AG04449 (cell line): ENCODE measurements around the gene REEP6.

ENCODE experiments used
- CTCF ChIA-PET: fragments of 350-600 bp; formaldehyde crosslinking; extraction: SDS; loops from one replicate; lab custom pipeline; 2021; ENCODE audit warnings: antibody characterized with exemption; lab: Yijun Ruan, JAX
- POLR2A ChIA-PET: fragments of 400-600, 350-600 bp; formaldehyde crosslinking; extraction: SDS; loops from one replicate; lab custom pipeline; 2020; ENCODE audit warnings: antibody characterized with exemption, inconsistent platforms; lab: Yijun Ruan, JAX
- DNase-seq: peaks from one replicate; pipeline ENCODE4 v3.0.0-alpha.2; 2010; ENCODE audit warnings: low read depth, low spot score
- H3K4me3 ChIP-seq: 2 replicates; pipeline ENCODE4 v1.5.1; 2011; ENCODE audit warnings: low read depth, mild to moderate bottlenecking, control low read depth, low read length
- TF ChIP-seq, protein P1 (sequence below): IDR thresholded peaks from one replicate; pipeline ENCODE4 v1.5.1; 2011; ENCODE audit warnings: mild to moderate bottlenecking, moderate library complexity, low read length, control low read depth, inconsistent platforms; ENCODE audit not compliant: insufficient read depth; ENCODE audit errors: missing control alignments

The REEP6 gene

DNA sequence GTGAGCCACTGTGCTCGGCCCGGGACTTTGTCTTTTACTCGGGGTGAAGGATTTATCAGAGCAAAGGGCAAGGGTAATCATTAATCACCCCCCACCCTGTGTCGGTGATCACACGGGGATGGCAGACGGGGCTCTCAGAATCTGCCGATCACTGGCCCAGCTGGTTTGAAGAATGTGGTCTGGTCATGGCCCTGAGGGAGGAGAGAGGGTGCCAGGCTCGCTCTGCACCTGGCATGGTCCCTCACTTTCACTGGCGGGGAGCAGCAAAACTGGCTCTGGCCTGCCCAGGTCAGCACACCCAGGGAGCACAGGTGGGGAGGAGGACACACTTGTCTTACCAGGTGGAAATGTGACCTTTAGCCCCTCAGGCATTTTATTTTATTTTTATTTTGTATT is 10.2 kb downstream of the REEP6 start:
- no peak for DNase-seq
- CTCF ChIA-PET = no interaction called here
- TF ChIP-seq, protein P1, sequence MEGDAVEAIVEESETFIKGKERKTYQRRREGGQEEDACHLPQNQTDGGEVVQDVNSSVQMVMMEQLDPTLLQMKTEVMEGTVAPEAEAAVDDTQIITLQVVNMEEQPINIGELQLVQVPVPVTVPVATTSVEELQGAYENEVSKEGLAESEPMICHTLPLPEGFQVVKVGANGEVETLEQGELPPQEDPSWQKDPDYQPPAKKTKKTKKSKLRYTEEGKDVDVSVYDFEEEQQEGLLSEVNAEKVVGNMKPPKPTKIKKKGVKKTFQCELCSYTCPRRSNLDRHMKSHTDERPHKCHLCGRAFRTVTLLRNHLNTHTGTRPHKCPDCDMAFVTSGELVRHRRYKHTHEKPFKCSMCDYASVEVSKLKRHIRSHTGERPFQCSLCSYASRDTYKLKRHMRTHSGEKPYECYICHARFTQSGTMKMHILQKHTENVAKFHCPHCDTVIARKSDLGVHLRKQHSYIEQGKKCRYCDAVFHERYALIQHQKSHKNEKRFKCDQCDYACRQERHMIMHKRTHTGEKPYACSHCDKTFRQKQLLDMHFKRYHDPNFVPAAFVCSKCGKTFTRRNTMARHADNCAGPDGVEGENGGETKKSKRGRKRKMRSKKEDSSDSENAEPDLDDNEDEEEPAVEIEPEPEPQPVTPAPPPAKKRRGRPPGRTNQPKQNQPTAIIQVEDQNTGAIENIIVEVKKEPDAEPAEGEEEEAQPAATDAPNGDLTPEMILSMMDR = no peak
- POLR2A ChIA-PET = no interaction called here
- H3K4me3 ChIP-seq = no peak overlapping the region

DNA sequence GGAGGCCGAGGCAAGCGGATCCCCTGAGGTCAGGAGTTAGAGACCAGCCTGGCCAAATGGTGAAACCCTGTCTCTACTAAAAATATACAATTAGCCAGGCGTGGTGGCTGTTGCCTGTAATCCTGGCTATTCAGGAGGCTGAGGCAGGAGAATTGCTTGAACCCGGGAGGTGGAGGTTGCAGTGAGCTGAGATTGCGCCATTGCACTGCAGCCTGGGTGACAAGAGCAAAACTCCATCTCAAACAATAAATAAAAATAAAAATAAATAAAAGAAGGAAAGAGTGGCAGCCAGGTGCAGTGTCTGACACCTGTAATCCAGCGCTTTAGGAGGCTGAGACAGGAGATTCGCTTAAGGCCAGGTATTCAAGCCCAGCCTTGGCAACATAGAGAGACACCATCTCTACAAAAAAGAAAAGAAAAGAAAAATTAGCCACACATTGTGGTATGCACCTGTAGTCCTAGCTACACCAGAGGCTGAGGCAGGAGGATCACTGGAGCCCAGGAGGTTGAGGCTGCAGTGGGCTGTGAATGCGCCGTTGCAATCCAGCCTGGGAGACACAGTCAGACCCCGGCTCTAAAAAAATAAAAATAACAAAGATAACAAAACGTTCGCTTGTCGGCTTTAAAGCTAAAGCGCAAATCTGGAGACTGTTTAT is 11.6 kb downstream of the REEP6 start:
- no peak for DNase-seq
- POLR2A ChIA-PET = interaction anchor here (0.6 kb wide), 1 partner anchor 13 kb away, joined by 3 read pairs; no protein-coding TSS in a partner anchor
- TF ChIP-seq, protein P1 = no peak
- H3K4me3 ChIP-seq = no peak overlapping the region
- CTCF ChIA-PET = interaction anchor here (0.8 to 1.4 kb wide), 9 partner anchors 9 to 294 kb away, joined by 3 to 7 read pairs (median 3); partner anchors contain the start of gene REEP6

DNA sequence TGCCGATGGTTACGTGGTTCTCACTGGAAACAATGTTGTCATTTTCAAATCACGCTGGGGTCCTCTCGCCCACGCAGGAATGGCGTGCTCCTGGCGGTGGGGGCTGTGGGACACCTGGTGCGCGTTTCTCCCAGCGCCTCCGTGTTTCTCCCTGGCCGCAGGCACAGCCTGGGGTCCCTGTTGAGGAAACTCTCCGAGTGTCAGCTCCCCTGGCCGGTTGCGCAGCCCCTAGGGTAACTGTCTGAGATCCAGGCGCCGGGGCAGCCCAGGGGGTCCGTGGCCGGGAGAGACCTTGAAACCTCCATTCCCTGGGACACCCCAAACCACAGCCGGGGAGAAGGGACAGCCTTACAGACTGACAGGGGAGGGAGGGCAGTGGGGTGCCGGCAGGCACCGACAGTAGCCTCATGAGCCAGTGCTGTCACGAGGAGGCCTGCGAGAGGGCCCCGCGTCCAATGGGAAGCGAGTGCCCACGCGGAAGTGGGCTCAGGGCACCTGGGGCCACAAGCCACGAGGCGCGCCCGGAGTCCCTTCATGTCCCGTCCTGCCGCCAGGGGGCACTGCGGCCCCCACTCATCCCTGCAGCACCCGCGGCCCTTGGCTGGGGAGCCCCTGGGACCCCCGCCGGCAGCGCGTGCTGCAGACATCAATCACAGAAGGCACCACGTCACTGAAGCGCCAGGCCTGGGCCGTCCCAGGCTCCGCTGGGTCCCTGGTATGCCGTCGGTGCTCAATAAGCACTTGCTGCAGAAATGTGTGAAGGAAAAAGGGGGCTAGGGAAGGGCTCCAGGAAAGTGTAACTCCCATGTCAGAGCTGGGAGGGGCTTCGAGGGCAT is 12.3 kb downstream of the REEP6 start:
- no peak for DNase-seq
- POLR2A ChIA-PET = interaction anchor here (0.6 kb wide), 1 partner anchor 12 kb away, joined by 3 read pairs; no protein-coding TSS in a partner anchor
- CTCF ChIA-PET = interaction anchor here (0.6 to 1.4 kb wide), 12 partner anchors 8 to 294 kb away, joined by 3 to 9 read pairs (median 3); partner anchors contain the start of genes ADAMTSL5, PCSK4 and REEP6
- no peak overlapping the region for H3K4me3 ChIP-seq
- TF ChIP-seq, protein P1 = peak; percentile 80

DNA sequence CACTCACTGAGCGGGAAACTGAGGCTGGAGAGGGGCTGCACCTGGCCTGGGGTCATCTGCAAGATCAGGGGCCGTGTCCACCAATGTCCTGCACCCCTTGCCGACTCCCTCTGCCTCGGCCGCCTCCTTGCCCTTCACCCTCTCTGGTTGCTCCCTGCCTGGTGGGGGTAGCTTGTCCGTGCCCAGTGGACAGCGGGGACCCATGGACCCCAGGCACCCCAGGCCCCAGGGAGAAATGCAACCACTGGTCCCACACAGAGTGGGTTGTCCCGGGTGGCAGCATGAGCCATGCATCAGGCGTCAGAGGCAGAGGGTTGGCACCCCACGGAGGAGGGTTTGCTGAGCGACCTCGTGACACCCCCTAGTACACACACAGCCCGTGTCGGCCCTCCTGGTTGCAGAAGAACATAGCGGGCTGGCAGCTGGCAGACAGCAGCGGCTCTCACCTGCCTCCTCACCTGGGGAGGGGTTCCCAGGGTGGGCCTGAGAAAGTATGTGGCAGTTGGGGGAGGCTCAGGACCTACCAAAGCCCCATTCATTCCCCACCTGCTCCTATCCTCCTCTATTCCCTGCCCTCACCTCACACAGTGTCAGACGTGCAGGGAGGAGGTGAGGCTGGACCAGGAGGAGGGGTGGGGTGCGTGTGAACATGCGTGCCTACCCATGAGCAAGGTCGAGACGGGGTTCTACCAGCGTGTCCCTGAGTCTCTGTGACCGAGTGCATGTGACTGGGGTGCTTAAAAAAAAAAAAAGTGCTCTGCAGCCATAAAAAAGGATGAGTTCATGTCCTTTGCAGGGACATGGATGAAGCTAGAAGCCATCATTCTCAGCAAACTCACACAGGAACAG is 13.2 kb downstream of the REEP6 start:
- TF ChIP-seq, protein P1 = no peak
- DNase-seq = no peak
- no peak overlapping the region for H3K4me3 ChIP-seq
- ChIA-PET POLR2A (no interaction called here), CTCF (interaction anchor here (0.6 to 1.3 kb wide), 5 partner anchors 8 to 62 kb away, joined by 3 to 9 read pairs (median 3); partner anchors contain the start of genes ADAMTSL5, PCSK4 and REEP6)

DNA sequence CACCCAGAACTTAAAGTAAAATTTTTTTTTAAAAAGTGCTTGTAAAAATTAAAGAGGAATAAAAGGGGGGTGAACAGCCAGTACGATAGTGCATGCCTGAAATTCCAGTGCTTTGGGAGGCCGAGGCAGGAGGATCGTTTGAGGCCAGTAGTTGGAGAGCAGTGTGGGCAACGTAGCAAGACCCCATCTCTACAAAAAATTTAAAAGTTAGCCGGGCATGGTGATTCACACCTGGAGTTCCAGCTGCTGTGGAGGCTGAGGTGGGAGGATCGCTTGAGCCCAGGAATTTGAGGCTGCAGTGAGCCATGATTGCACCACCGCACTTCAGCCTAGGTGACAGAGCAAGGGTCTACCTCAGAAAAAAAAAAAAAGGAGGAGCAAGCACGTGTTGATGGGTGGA is 14.0 kb downstream of the REEP6 start:
- no peak overlapping the region for H3K4me3 ChIP-seq
- TF ChIP-seq, protein P1 = no peak
- DNase-seq = no peak
- POLR2A ChIA-PET = no interaction called here
- CTCF ChIA-PET = interaction anchor here (0.6 kb wide), 1 partner anchor 63 kb away, joined by 3 read pairs; no protein-coding TSS in a partner anchor
